GM21737 (cell line): ENCODE measurements around the gene ZER1.
"Not testable (repeated sequence)": the region's sequence is repeated elsewhere in the genome, so short reads cannot be mapped to it uniquely, and the experiment has no call there.

Experiments
- ATAC-seq: cut with Tn5 transposase; IDR thresholded peaks from one replicate; pipeline ENCODE4 v1.9.1; 2021; ENCODE audit warnings: mild to moderate bottlenecking, moderate library complexity; ENCODE audit not compliant: unreplicated experiment

ZER1 gene

DNA sequence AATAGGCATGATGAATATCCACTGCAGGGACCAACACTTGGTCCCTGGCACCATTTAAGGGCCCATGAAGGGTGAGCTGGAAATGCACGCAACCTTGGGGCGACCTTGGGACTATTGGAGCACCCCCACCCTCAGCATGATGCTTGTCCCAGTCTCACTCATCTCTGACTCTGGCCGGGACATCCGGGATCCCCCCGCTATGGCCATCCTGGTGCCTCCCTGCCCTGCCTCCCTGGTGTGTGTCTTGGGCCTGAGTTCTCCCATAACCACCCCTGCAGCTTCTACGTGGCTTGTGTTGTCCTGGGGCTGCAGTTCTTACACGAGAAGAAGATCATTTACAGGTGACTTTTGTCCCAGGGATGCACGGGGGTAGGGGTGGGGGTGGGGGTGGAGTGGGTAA, 53.7 kb downstream of the ZER1 start:
- ATAC-seq, result no peak

DNA sequence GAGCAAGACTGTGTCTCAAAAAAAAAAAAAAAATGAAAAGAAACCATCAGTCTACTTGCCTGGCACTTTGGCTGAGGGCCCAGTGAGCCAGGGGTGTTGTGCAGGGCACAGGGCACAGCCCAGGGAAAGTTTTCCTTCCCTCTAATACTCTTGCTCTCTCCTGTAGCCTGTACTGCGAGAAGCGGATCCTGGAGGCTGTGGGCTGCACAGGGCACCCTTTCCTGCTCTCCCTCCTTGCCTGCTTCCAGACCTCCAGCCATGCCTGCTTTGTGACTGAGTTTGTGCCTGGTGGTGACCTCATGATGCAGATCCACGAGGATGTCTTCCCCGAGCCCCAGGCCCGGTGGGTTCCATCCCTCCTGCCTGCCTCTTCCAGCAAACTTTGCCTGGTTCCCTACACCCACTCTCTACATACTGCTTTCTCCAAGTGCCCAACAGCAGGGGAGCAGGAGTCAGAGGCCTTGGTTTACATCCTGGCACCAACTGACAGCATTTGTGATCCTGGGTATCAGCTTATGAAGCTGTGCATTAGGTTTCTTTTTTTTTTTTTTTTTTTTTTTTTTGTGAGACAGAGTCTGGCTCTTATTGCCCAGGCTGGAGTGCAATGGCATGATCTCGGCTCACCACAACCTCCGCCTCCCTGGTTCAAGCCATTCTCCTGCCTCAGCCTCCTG, 55.0 kb downstream of the ZER1 start:
- ATAC-seq, result no peak

DNA sequence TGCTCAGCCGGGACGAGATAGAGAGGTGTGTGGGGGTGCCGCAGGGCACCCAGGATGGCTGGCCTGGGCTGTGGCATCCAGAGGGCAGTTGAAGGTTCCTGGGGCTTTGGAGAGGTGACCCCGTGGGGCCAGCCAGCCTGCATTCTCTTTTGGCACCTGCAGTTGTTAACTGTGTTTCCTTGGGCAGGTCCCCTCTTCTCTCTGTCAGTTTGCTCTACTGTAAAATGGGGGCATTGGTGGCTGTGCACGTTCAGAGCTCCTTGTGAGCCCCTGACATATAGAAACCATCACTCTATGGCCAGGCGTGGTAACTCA, 56.3 kb downstream of the ZER1 start:
- no peak for ATAC-seq

DNA sequence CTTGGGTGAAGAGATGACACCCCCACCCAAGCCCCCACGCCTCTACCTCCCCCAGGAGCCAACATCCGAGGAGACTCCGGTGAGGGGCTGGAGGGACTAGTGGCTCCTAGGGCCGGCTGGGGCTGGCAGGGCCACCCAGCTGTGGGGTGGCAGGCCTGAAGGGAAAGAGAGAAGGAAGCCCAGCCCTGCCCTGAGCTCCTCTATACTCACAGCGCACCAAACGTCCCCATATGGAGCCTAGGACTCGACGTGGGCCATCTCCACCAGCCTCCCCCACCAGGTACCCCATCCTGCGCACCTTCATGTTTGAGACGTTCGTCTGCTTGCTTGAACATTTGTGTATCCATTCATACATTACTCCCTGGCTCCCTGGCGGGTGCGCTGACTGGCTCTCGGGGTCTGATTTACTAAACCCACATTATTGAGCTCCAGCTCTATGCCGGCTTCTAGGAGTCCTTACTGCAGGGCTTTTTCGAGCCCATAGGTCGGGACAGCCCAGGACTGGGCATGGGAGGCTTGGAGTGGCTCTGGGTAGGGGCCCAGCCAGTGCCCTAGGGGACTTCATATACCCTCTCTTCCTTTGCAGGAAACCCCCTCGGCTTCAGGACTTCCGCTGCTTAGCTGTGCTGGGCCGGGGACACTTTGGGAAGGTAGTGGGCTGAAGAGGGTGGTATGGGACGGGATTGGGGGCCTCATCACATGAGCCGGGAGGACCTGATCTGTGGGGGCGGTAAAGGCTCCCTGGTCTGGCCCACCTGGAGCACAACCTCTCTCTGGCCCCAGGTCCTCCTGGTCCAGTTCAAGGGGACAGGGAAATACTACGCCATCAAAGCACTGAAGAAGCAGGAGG, 56.9 kb downstream of the ZER1 start:
- no peak for ATAC-seq

GRCh38 chr9:128713941-128714573, 57.7 kb downstream of the ZER1 start:
- ATAC-seq, result no peak

DNA sequence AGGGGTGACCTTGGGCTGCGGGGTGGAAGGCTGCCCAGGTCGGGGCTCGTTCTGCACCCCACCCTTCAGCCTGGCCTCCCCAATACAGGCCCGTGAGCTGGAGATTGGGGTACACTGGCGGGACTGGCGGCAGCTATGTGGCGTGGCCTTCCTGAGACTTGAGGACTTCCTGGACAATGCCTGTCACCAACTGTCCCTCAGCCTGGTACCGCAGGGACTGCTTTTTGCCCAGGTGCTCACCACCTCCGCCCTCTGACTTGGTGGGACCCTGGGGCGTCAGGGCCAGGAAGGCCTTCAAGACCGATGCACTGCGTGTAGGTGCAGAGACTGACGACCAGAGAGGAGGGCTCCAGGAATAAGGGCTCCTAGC, 58.3 kb downstream of the ZER1 start:
- ATAC-seq, result no peak

- ATAC-seq, result no peak
These were observed 59.0 kb downstream of the ZER1 start for GRCh38 chr9:128712451-128713410.

GRCh38 chr9:128707446-128707845, 64.3 kb downstream of the ZER1 start:
- no peak for ATAC-seq

- ATAC-seq, result no peak
These were observed 64.9 kb downstream of the ZER1 start for GRCh38 chr9:128706671-128707381.

GRCh38 chr9:128706045-128706444, 65.7 kb downstream of the ZER1 start:
- ATAC-seq, result no peak

DNA sequence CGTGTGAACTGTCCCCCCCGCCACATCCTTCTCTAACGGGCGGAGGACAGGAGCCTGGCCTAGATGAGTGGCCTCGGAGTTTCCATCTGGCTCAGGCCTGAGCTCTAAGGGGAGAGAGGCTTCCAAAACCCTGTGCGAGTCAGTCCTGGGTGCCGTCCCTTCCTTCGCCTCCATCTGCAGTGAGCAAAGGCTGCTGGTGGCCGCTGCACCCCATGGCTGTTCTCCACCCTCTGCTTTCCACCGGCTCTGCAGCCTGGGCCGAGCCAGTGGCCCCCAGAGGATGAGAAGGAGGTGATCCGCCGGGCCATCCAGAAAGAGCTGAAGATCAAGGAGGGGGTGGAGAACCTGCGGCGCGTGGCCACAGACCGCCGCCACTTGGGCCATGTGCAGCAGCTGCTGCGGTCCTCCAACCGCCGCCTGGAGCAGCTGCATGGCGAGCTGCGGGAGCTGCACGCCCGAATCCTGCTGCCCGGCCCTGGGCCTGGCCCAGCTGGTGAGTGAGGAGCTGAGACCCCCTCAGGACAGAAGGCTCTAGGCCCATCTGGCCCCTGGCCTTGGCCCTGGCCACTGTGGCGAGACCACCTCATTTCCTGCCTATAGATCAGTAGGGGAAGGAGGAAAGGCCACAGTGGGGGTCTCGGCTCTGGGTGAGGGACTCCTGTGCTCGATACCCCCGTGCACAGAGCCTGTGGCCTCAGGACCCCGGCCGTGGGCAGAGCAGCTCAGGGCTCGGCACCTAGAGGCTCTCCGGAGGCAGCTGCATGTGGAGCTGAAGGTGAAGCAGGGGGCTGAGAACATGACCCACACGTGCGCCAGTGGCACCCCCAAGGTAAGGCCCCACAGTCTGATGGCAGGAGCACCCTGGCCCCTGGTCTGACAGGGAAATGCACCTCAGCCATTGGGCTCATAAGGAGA, 66.4 kb downstream of the ZER1 start:
- ATAC-seq, result no peak

DNA sequence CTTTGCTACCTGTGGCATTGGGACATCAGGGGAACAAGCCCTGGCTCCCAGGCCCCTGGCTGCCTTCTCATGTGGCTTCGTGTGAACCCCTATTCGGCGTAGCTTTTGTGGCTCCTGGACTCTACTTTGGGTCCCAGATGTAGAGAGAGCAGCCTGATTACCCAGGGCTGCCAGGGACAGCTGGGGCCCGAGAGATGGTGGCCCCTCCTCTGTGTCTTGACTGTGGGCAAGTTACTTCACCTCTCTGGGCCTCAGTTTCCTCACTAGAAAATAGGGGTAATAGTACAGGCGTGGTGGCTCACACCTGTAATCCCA, 67.4 kb downstream of the ZER1 start:
- no peak for ATAC-seq

DNA sequence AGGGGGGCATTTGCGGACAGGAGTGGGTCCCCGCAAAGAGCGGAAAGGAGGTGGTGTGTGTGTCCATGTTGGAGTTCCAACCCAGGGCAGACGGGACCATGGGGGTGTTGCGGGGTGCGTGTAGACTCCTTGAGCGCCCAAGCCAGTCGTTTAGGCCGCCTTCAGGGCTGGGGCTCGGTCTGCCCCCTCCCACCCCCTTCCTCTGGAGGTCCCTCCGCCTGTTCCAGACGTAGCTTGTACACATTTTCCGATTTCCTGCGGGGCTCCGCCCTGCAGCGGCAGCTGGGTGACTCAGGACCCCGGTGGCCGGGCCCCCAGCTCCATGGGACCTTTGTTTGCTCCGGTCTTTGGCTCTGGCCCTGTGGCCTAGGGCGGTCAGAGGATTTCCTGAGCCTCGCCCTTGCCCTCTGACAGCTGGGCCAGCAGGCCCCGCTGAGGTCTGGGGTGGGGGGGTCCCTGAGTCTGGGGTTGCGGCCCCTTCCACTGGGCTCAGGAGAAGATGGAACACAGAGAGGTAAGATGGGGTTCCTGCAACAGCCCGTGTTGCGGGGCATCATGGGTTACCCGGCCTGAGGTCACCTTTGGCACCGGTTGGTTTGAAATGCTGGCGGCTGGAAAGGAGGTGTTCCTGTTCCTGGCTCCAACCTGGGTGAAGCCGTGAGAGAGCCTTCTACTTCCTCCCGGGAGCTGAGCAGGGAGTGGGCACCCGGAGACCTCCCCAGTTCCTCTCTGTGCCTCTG, 67.9 kb downstream of the ZER1 start:
- no peak for ATAC-seq

DNA sequence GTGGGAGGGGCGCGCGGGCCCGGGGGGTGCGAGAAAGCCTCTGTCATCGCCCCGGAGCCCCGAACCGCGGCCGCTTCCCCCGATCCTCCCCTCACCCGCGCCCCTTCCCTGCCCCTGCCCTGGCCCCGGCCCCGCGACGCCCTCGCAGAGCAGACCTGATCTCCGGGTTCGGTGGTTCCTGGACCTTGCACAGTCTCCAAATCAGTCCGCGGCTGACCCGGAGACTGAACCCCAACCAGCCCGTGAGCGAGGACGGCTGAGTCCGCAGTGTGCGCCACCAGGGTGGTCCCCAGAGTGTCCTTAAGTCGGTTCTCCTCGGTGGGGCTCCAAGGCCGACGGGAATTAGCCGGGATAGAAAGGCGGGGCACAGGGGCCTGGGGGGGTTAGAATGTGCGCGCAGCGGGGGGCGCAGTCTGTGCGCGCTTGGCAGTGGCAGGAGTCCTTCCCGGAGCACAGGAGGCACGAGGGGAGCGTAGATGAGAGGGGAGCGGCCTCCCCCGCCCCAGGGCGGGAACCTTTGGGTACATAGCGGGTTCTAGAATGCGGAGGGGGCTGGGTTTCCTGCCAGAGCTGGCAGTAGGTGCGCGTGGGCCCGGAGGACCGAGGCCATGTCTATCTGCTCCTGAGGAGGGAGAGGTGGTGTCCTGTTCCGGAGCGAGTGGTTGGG, 68.6 kb downstream of the ZER1 start:
- ATAC-seq, result no peak

- ATAC-seq, result peak; percentile 76
These were observed 69.2 kb downstream of the ZER1 start, which contains the start of gene PKN3 for GRCh38 chr9:128702445-128702948. TSS of gene PKN3 (plus strand) at chr9:128702503. CDS start at chr9:128702916, 413 bp downstream.

DNA sequence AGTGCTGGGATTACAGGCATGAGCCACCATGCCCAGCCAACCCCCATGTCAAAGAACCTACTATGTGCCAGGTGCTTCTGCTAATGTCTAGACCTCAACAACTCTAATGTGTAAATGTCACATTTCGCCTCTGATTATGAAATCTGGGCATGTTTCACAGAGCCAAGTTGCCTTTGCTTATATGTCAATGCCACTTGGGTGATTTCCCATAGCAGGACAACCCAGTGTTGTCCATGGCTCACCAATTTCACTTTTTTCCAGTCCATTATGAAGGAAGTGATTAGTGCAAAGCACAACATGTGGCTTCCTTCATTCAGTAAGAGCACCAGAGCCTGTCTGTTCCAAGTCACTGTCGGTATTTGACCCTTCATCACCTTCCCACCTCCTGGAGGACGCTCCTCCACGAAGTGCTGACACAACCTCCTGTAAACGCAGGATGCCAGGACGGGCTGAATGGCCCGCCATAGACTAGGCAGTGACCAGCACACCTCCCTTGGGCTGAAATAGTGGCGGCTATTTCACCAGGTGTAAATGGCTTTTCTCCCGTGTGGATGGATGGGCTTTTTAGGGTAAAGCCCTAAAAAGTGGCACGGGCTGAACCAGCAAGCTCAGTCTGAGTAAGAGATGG, 70.4 kb downstream of the ZER1 start:
- ATAC-seq, result no peak

DNA sequence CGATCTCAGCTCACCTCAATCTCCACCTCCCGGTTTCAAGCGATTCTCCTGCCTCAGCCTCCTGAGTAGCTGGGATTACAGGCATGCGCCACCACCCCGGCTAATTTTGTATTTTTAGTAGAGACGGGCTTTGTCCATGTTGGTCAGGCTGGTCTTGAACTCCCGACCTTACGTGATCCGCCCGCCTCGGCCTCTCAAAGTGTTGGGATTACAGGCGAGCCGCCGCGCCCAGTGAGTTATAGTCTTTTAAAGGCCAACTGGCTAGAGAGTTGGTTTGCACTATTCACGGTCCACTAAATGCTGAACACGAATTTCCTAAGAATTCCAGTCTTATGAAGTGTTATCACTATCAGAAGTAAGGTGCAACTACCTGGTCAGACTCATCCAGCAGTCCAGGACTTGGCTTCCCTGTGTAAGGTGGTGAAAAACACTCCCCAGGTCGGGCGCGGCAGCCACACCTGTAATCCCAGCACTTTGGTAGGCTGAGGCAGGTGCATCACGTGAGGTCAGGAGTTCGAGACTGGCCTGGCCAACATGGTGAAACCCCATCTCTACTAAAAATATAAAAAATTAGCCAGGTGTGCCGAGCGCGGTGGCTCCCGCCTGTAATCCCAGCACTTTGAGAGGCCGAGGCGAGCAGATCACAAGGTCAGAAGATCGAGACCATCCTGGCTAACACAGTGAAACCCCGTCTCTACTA, 72.5 kb downstream of the ZER1 start:
- ATAC-seq, result not testable (repeated sequence)
